ENCODE measurements around the gene RFC4.
"Not testable (repeated sequence)": the region's sequence is repeated elsewhere in the genome, so short reads cannot be mapped to it uniquely, and the experiment has no call there.

The RFC4 gene

GRCh38 chr3:186806089-186807055, at the start of gene RFC4:
RFC4 (minus strand) TSS chr3:186806482; CDS start chr3:186804713, 1,769 bp downstream.
- peak; percentile 24 to 90 (median 70) for DNase-seq

DNA sequence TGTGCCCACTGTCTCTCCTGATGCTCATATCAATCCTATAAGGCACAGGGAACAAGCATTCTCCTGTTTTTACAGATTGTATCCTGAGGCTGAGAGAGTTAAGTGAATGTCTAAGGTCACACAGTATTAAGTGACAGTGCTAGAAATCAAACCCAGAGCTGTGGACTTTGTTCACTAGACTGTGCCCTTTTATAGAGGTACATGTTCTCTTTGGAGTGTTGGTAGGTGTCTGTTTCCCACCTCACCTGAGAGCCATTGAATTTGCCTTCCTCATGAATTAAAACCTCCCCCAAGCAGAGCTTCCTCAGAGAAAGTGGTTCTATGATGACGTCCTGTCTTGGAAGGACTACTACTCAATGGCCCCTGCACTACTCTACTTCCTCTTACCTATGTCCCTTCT, 48.7 kb upstream of the RFC4 start:
- no peak for DNase-seq

DNA sequence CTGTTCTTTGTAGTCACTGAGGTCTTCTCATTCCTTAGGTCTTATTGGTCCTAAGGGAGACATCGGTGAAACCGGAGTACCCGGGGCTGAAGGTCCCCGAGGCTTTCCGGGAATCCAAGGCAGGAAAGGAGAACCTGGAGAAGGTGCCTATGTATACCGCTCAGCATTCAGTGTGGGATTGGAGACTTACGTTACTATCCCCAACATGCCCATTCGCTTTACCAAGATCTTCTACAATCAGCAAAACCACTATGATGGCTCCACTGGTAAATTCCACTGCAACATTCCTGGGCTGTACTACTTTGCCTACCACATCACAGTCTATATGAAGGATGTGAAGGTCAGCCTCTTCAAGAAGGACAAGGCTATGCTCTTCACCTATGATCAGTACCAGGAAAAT, 47.9 kb upstream of the RFC4 start:
- DNase-seq, result no peak

DNA sequence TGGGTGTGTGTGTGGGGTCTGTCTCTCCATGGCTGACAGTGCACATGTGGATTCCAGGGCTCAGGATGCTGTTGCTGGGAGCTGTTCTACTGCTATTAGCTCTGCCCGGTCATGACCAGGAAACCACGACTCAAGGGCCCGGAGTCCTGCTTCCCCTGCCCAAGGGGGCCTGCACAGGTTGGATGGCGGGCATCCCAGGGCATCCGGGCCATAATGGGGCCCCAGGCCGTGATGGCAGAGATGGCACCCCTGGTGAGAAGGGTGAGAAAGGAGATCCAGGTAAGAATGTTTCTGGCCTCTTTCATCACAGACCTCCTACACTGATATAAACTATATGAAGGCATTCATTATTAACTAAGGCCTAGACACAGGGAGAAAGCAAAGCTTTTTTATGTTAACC, 46.7 kb upstream of the RFC4 start:
- DNase-seq, result no peak

GRCh38 chr3:186851835-186852234, 45.6 kb upstream of the RFC4 start:
- not testable (repeated sequence) for DNase-seq

DNA sequence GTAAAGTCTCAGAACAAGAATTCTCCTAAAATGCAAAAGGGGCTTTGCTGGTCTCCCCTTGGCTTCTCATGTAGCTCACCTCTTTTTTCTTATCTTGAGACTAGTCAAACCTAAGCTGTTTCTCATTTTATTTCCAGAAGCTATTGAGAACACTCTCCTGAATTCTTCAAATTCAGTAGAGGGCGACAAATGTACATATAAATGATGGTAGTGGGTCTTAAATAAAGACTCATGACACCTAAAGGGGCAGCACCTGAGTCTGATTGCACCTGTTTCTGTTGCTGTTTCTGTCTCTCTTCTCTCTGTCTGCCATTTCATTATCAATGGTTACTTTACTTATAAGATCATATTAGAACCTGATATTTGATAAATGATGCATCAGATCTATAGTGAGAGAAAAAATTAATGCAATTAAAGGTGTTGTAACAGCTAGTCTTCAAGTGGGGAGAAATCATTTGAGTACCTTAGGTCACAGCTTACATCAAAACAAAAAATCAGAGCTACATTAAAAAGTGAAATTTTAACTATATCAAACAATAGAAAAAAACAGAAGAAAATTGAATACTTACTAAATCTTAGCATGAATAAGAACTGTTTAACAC, 43.2 kb upstream of the RFC4 start:
- DNase-seq, result no peak

DNA sequence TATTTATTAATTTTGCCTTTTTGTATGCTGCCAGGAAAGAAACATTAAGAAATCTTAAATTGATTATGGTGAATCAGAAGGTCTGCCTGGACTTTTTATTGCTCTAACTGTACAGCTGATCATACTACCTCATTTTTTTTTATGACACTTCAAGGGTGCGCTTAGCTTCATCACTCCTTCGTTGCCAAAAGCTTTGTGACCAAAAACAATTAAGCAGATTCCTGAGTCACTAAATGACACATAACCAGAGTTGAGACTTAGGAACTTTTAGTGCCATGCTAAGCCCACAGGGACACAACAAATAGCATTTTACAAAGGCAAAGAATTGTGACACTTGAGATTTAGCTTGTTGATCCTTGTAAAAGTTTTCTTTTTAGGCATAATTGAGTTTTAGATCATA, 41.2 kb upstream of the RFC4 start:
- DNase-seq, result no peak

DNA sequence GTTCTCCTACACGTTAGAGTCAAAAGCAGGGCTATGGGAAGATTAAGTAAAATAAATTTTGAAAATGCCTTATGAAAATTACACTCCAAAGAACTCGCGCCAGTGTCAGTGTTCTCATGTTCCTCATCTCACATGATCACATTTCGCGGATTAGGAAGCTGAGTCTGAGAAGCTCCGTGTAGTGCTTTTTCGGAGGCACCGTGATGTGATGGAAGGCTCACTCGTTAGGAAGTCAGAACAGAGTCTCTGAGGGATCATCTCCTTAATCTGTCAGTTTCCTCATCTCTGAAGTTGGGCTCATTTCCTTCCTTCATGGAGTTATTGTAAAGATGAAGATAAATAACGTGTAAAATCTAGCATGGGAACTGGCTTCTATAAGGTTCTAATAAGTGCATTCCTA, 39.5 kb upstream of the RFC4 start:
- no peak for DNase-seq

GRCh38 chr3:186844908-186845307, 38.6 kb upstream of the RFC4 start:
- no peak for DNase-seq

DNA sequence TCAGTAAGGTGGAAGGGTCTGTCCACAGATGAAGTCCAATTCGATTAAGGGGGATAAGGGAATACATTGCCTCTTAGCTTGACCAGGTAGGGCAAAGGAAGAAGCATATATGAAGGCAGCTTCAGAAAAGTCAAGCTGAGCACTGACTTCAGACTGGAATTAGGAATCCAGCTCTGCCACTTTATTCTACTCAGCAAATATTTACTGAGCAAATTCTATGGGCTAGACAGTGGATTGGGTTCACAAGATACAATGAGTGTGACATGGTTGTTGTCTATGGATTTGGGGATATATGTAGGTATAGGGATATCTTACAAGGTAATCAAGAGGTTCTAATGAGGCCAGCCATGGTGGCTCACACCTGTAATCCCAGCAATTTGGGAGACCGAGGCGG, 36.8 kb upstream of the RFC4 start:
- no peak for DNase-seq

DNA sequence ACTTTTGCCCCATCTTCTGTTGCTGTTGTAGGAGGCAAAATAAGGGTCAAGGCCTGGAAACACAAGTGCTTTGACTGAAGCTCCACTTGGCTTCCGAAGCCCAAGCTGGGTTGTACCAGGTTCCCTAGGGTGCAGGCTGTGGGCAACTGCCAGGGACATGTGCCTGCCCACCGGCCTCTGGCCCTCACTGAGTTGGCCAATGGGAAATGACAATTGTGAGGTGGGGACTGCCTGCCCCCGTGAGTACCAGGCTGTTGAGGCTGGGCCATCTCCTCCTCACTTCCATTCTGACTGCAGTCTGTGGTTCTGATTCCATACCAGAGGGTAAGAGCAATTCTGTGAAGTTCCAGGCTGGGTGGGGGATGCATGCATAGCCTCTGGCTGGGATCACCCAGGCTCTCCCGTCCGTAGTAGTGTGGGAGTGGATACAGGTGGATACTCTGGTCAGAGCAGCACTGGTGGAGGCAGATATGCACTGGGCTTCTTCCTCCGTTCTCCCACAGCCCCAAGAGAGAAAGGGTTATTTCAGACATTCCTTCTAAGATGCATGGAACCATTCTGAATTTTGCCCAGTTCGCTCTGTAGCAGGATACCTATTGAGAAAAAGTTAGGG, 36.2 kb upstream of the RFC4 start, which contains the start of gene ADIPOQ:
Gene ADIPOQ, plus strand, starts transcription at position 285 of the 613 bp plus-strand sequence. CDS start 10,349 bp downstream, outside the sequence.
- no peak for DNase-seq

DNA sequence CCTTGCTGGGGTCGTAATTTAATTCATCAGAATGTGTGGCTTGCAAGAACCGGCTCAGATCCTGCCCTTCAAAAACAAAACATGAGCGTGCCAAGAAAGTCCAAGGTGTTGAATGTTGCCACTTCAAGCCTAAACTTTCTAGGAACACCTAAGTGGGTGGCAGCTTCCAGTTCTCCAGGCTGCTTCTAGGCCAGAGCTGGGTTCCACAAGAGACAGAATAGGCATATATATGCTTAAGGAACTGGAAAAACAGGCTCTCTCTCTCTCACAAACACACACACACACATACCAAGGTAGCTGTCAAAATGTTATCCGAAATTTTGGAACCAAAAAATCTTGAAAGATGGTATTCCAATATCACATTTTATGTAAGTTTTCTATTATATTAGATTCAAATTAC, 35.3 kb upstream of the RFC4 start:
- no peak for DNase-seq

DNA sequence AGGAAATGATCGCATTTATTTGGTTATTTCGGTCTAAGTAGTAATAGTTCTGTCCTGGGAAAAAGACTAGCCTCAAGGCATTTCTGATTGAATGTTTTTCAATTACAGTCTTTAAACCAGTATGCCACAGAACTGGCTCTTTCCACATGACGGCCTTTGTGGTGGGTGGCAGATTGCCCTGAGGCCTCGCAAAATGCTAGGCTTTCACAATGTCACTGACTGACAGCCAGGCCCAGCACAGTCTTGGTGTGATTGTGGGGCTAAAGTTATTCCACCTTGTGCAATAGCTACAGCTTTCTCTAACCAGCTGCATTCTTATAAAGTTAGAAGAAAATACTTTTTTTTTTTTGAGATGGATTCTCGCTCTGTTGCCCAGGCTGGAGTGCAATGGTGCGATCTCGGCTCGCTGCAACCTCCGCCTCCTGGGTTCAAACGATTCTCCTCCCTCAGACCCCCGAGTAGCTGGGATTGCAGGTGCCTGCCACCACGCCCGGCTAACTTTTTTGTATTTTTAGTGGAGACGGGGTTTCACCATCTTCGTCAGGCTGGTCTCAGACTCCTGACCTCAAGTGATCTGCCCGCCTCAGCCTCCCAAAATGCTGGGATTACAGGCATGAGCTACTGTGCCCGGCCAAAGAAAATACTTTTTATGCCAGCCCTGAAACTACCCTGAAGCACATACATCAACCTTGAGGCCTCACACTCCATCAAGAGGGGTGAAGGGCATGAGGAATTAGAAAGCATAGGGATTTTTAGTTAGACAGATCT, 33.8 kb upstream of the RFC4 start:
- peak in 17 of 51 donors; percentile 4 to 41 (median 11) for DNase-seq

- DNase-seq, result no peak
These were observed 26.0 kb upstream of the RFC4 start for GRCh38 chr3:186832276-186832675.

GRCh38 chr3:186831798-186832197, 25.5 kb upstream of the RFC4 start:
- no peak for DNase-seq

DNA sequence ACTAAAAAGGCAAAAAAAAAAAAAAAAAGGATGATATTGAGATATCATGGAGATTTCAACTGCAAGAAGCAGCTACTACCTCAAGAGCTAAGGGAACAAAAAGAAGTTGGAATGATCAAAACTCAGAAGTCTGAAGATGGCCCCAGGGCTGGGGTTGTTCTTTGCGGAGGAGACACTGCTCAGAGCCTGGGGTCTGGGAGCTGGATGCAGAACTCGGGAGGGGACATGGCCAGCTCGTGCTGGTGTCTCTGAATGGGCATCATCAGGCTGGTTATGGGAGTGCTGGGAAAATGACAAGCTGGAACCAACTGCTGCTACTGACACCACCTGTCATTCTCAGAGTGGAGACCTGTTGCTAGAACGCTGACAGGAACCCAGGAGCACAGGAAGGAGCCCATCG, 22.1 kb upstream of the RFC4 start:
- no peak for DNase-seq

GRCh38 chr3:186826976-186827857, 20.9 kb upstream of the RFC4 start:
- peak in 50 of 51 donors; percentile 22 to 86 (median 62) for DNase-seq

DNA sequence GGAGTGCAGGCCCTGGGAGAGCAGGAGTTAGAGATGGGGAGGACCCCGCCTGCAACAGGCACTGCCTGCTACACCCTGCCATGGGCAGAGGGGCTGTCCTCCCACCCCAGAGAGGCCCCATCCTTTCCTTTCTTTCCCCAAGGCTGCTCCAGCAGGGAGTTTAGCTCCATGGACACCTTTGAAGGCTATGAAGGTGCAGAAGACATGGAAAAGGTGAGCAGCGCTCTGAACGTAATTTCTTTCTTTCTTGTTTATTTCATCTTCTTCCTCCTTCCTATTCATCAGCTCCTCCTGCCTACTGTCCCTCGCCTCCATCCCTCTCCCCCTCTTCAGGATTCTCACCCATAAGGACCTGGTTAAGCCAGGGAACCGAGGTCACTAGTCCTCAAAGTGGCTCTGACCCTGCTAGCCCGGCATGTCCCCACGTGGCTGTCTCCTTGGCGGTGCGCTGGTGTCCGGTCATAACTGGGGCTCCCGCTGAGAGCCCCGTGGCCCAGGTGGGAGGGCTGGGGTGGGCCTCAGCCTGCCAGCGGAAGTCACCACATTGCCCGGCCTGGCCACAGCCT, 20.2 kb upstream of the RFC4 start:
- peak in 5 of 51 donors; percentile 7 to 30 (median 16) for DNase-seq

GRCh38 chr3:186825872-186826409, 19.7 kb upstream of the RFC4 start:
- DNase-seq, result peak in 1 of 51 donors; percentile 26

Measured in hypothalamus (tissue), 51 donors.